ENCODE results near the gene PICK1. TPM values are rescaled to one million over a fixed set of nuclear protein-coding genes. Genes with fewer than 3 reads are reported as not detected.

PICK1 gene
- total and polyA plus RNA-seq, 2 of the 8 experiments (the other 6 are each of a cell fraction or from before 2014, with no cell fraction given), result 20.4 to 22.9 TPM

GRCh38 chr22:38125038-38125610, 67.9 kb downstream of the PICK1 start:
- Histone ChIP-seq H2BK15ac (ENCODE audit: low read length) (no peak overlapping the region), H3K4ac (replicated peaks; ENCODE audit: insufficient read length, low read depth, low read length) (no peak overlapping the region), H3K79me2 (ENCODE audit: control insufficient read depth in 1 of 2, insufficient read depth in 2 of 2, low read length in 2 of 2) (no peaks in the 10 kb centered on the region), H2BK12ac (ENCODE audit: low read depth, low read length) (no peak overlapping the region), H3K23me2 (ENCODE audit: low read depth, low read length) (no peaks in the 10 kb centered on the region), H2BK5ac (ENCODE audit: low read depth, low read length) (0 out of 2 replicates have a peak overlapping the region, but pooled peaks have one; percentile 4), H2AK5ac (ENCODE audit: low read depth, low read length) (no peak overlapping the region; the same call in 1 of the 2 replicates), H2BK120ac (replicated peaks; ENCODE audit: low read depth, low read length) (no peak overlapping the region), H3K18ac (ENCODE audit: extremely low read depth, low read length) (no peak overlapping the region), H3K9me3 (ENCODE audit: insufficient read depth in 2 of 2, low read depth in 1 of 2, low read length in 1 of 2) (no peaks in the 10 kb centered on the region), H3K4me1 (replicated peaks in 1 of 4; ENCODE audit: control insufficient read depth in 3 of 4, insufficient read depth in 4 of 4, low read length in 3 of 4) (peaks cover 0 to 3% (median 0%) of the 10 kb centered on the region in 4 experiments; a peak in 4 of 7 replicates), H4K8ac (ENCODE audit: extremely low read depth, insufficient read depth, low read length) (peak overlapping the region; percentile 35; the same call in 1 of the 2 replicates), H3K14ac (ENCODE audit: insufficient read length) (no peak overlapping the region), H2BK20ac (ENCODE audit: low read length) (no peak overlapping the region), H3K56ac (replicated peaks; ENCODE audit: insufficient read length, low read depth, low read length) (no peak overlapping the region), H4K5ac (ENCODE audit: insufficient read length, low read depth, low read length) (no peak overlapping the region), H4K91ac (replicated peaks; ENCODE audit: insufficient read length, low read length) (peak overlapping the region; percentile 52), H3K36me3 (ENCODE audit: control insufficient read depth in 2 of 4, insufficient read depth in 4 of 4, low read length in 3 of 4) (no peaks in the 10 kb centered on the region), H3K27me3 (replicated peaks in 1 of 4; ENCODE audit: control insufficient read depth in 3 of 4, extremely low read depth in 1 of 4, insufficient read depth in 3 of 4, low read length in 3 of 4) (no peaks in the 10 kb centered on the region), H3K4me3 (ENCODE audit: extremely low read depth in 1 of 4, insufficient read depth in 2 of 4, low read depth in 3 of 4, low read length in 4 of 4) (no peak overlapping the region), H3K79me1 (ENCODE audit: low read depth, low read length) (no peaks in the 10 kb centered on the region; the same call in 1 of the 2 replicates), H3K4me2 (ENCODE audit: insufficient read depth in 1 of 2, low read depth in 2 of 2, low read length in 2 of 2) (no peak overlapping the region), H2AFZ (ENCODE audit: low read length) (no peak overlapping the region), H4K20me1 (replicated peaks in 1 of 2; ENCODE audit: control insufficient read depth in 1 of 2, insufficient read depth in 2 of 2, low read length in 2 of 2) (peaks cover 0 to 4% of the 10 kb centered on the region in 2 experiments), H3K23ac (ENCODE audit: insufficient read length) (no peak overlapping the region), H3K9ac (replicated peaks in 1 of 4; ENCODE audit: extremely low read depth in 1 of 4, low read depth in 3 of 4, low read length in 3 of 4) (no peak overlapping the region), H3K27ac (ENCODE audit: low read depth, low read length) (no peak overlapping the region)
- WGBS, 2 experiments (ENCODE audit: extremely low coverage in 1 of 2, insufficient coverage in 1 of 2, insufficient read length in 1 of 2, insufficient replicate concordance in 2 of 2, low coverage in 1 of 2, low lambda C conversion rate in 2 of 2, missing lambda C conversion rate in 1 of 2), result 89% methylated on average over 14 of the region's 14 CpGs; no CpG with 5 or more reads in 1 of the 2 experiments
- CTCF ChIA-PET (ENCODE audit: partially characterized antibody), result interaction anchor here (0.7 to 8.4 kb wide), 13 partner anchors 9 to 83 kb away, joined by 3 to 93 read pairs (median 4); partner anchors contain the start of gene BAIAP2L2
- DNase-seq (ENCODE audit: low read depth in 1 of 2, low spot score in 2 of 2) (no peak), FAIRE-seq (no peak)
- no peak for TF ChIP-seq NANOG (IDR thresholded peaks at IDR 0.05; ENCODE audit: insufficient read depth, low read depth, low read length, poor library complexity, severe bottlenecking)
- TF ChIP-seq KDM1A (IDR thresholded peaks at IDR 0.05; ENCODE audit: borderline replicate concordance, low read length), result no peak
- TF ChIP-seq POLR2A (IDR thresholded peaks at IDR 0.05; ENCODE audit: control extremely low read depth in 1 of 2, low read depth in 2 of 2, low read length in 2 of 2), result no peak
- no peak for TF ChIP-seq E2F6 (IDR thresholded peaks at IDR 0.05)
- no peak for TF ChIP-seq FOSL1 (IDR thresholded peaks at IDR 0.05; ENCODE audit: insufficient read depth, low read depth, low read length)
- no peak for TF ChIP-seq RNF2 (IDR thresholded peaks at IDR 0.05; ENCODE audit: borderline replicate concordance, low read depth, low read length, missing control alignments, poor library complexity, severe bottlenecking)
- TF ChIP-seq USF2 (IDR thresholded peaks at IDR 0.05; ENCODE audit: low read length), result no peak
- TF ChIP-seq HDAC2 (IDR thresholded peaks at IDR 0.05; ENCODE audit: borderline replicate concordance in 1 of 2, low read depth in 2 of 2, low read length in 2 of 2), result no peak
- no peak for TF ChIP-seq JUN (IDR thresholded peaks at IDR 0.05; ENCODE audit: low read depth, low read length)
- POLR2A ChIA-PET (ENCODE audit: partially characterized antibody), result no interaction called here
